Osteoblast (primary cell): ENCODE measurements around the gene DGKI. TPM values are rescaled to one million over a fixed set of nuclear protein-coding genes. Genes with fewer than 3 reads are reported as not detected.

Experiments used
- DNase-seq: peaks from one replicate; pipeline ENCODE4 v3.0.0; 2011; ENCODE audit warnings: low spot score, mixed read lengths; ENCODE audit not compliant: insufficient read length; ENCODE audit errors: missing footprints
- H2AFZ ChIP-seq: 2 replicates; pipeline ENCODE4 v1.6.0; 2011; ENCODE audit warnings: mild to moderate bottlenecking, low read length
- H3K27ac ChIP-seq: 2 replicates; pipeline ENCODE4 v1.5.1; 2011; ENCODE audit warnings: mild to moderate bottlenecking, low read depth, low read length, moderate library complexity
- H3K27me3 ChIP-seq: 2 replicates; pipeline ENCODE4 v1.6.0; 2012; ENCODE audit warnings: mild to moderate bottlenecking, control low read depth, inconsistent platforms, low read length, moderate library complexity; ENCODE audit not compliant: insufficient read depth
- H3K36me3 ChIP-seq: 2 replicates; pipeline ENCODE4 v1.5.1; 2011; ENCODE audit warnings: mild to moderate bottlenecking, low read length, control low read depth, moderate library complexity; ENCODE audit not compliant: insufficient read depth
- H3K4me1 ChIP-seq: 2 replicates; pipeline ENCODE4 v1.5.1; 2011; ENCODE audit warnings: mild to moderate bottlenecking, low read length, control low read depth, moderate library complexity; ENCODE audit not compliant: insufficient read depth
- H3K4me2 ChIP-seq: 2 replicates; pipeline ENCODE4 v1.6.0; 2011; ENCODE audit warnings: mild to moderate bottlenecking, low read length; ENCODE audit not compliant: insufficient read depth
- H3K4me3 ChIP-seq: fragments of 200-600 bp; sonication (generic); 3 replicates; pipeline ENCODE4 v1.5.1; 2012; ENCODE audit warnings: mild to moderate bottlenecking, low read length, inconsistent platforms; ENCODE audit not compliant: insufficient read depth
- H3K79me2 ChIP-seq: 2 replicates; pipeline ENCODE4 v1.6.0; 2012; ENCODE audit warnings: mild to moderate bottlenecking, low read length, control low read depth, inconsistent platforms; ENCODE audit not compliant: insufficient read depth
- H3K9me3 ChIP-seq: 2 replicates; pipeline ENCODE4 v1.5.1; 2011; ENCODE audit warnings: low read depth, low read length, control low read depth
- H4K20me1 ChIP-seq: 2 replicates; pipeline ENCODE4 v1.6.0; 2012; ENCODE audit warnings: mild to moderate bottlenecking, low read length, control low read depth; ENCODE audit not compliant: insufficient read depth
- CTCF ChIP-seq: IDR thresholded peaks from 2 replicates; pipeline ENCODE4 v1.5.1; 2011; ENCODE audit warnings: mild to moderate bottlenecking, low read depth, low read length, moderate library complexity; ENCODE audit errors: extremely low read depth
- total RNA-seq: library from RNA; depleted of rRNA; stranded (reverse); fragments of >200 nt; gene quantifications from 2 replicates; pipeline ENCODE4 v1.2.3, GENCODE V29; 2012

DGKI gene
- total RNA-seq, 1 donor: 19.2 TPM

- peaks cover 3% of the 10 kb centered on the region for H3K36me3 ChIP-seq
- H3K79me2 ChIP-seq: no peaks in the 10 kb centered on the region
- no peak overlapping the region for H2AFZ ChIP-seq
- H3K27ac ChIP-seq: no peak overlapping the region
- H4K20me1 ChIP-seq: no peaks in the 10 kb centered on the region
- DNase-seq: no peak
- no peaks in the 10 kb centered on the region for H3K27me3 ChIP-seq
- no peak for TF ChIP-seq CTCF
- no peaks in the 10 kb centered on the region for H3K4me1 ChIP-seq
- no peak overlapping the region for H3K4me3 ChIP-seq
- H3K9me3 ChIP-seq: no peaks in the 10 kb centered on the region
- H3K4me2 ChIP-seq: no peak overlapping the region
Observed at GRCh38 chr7:137647905-137648565, 198.7 kb downstream of the DGKI start.

- DNase-seq: peak; percentile 42
- Histone ChIP-seq H3K79me2 (no peaks in the 10 kb centered on the region), H3K27ac (no peak overlapping the region), H3K4me2 (no peak overlapping the region), H3K4me3 (no peak overlapping the region), H3K36me3 (peaks cover 3% of the 10 kb centered on the region), H3K9me3 (no peaks in the 10 kb centered on the region), H3K4me1 (no peaks in the 10 kb centered on the region), H3K27me3 (no peaks in the 10 kb centered on the region), H4K20me1 (no peaks in the 10 kb centered on the region), H2AFZ (no peak overlapping the region)
- no peak for TF ChIP-seq CTCF
Observed at GRCh38 chr7:137642472-137642871, 204.3 kb downstream of the DGKI start.

GRCh38 chr7:137642031-137642430, 204.7 kb downstream of the DGKI start:
- H3K4me3 ChIP-seq: no peak overlapping the region
- TF ChIP-seq CTCF: no peak
- no peak overlapping the region for H3K27ac ChIP-seq
- DNase-seq: no peak
- H4K20me1 ChIP-seq: no peaks in the 10 kb centered on the region
- H3K27me3 ChIP-seq: no peaks in the 10 kb centered on the region
- no peaks in the 10 kb centered on the region for H3K79me2 ChIP-seq
- H3K4me2 ChIP-seq: no peak overlapping the region
- no peak overlapping the region for H2AFZ ChIP-seq
- H3K4me1 ChIP-seq: no peaks in the 10 kb centered on the region
- H3K9me3 ChIP-seq: no peaks in the 10 kb centered on the region
- peaks cover 3% of the 10 kb centered on the region for H3K36me3 ChIP-seq

GRCh38 chr7:137636376-137636775, 210.4 kb downstream of the DGKI start:
- H3K9me3 ChIP-seq: no peaks in the 10 kb centered on the region
- no peak overlapping the region for H3K4me3 ChIP-seq
- H3K27me3 ChIP-seq: no peaks in the 10 kb centered on the region
- H3K79me2 ChIP-seq: no peaks in the 10 kb centered on the region
- H3K4me1 ChIP-seq: no peaks in the 10 kb centered on the region
- DNase-seq: no peak
- no peaks in the 10 kb centered on the region for H3K36me3 ChIP-seq
- no peak overlapping the region for H2AFZ ChIP-seq
- no peak for TF ChIP-seq CTCF
- H3K4me2 ChIP-seq: no peak overlapping the region
- no peaks in the 10 kb centered on the region for H4K20me1 ChIP-seq
- no peak overlapping the region for H3K27ac ChIP-seq
